Ovary (tissue), 3 donors: ENCODE results near the gene THSD4.

Experiments
- EP300 ChIP-seq: sonication (generic); formaldehyde crosslinking; IDR thresholded peaks from one replicate; pipeline ENCODE4 v1.6.1; 2017; ENCODE audit warnings: antibody characterized with exemption
- POLR2A ChIP-seq: fragments of 450-650 bp; IDR thresholded peaks from one replicate; pipeline ENCODE4 v1.6.1; 2017; ENCODE audit warnings: antibody characterized with exemption, mild to moderate bottlenecking, moderate library complexity
- TF ChIP-seq, protein P1 (sequence below), 3 donors: fragments of 450-650 bp in 2 of 3; fragments of 200-600 bp in 1 of 3; IDR thresholded peaks; one replicate each; pipeline versions ENCODE4 v1.5.1 to v1.8.0; 2016 to 2022; ENCODE audit warnings: antibody characterized with exemption in 3 of 3, mild to moderate bottlenecking in 1 of 3
- donor health status: DM: no; HTN: no; CAD: no.

DNA sequence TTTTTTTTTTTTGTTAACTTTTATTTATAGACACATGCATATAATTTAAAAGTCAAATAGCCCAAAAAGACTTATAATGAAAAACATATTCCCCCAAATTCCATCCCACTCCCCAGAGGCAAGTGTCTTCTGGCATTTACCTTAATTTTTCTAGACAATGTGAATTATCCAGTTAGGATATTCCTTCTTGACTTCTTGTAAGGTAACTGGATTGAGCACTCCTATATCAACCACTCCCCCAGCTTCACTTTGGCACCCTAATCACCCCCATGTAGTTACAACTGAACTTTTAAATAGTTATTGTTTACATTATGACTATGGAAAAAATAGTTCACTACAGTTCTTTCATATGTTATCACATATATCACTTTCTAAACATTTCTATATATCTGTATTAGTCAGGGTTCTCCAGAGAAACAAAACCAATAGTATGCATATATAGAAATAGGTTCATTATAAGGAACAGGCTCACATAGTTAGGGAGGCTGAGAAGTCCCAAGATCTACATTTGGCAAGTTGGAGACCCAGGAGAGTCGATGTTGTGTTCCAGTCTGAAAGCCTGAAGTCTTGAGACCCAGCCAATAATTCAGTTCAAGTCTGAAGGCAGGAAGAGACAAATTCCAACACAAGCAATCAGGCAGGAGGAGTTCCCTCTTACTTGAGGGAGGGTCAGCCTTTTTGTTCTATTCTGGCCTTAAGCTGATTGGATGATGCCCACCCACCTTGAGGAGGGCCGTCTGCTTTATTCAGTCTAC is 175.8 kb downstream of the THSD4 start:
- TF ChIP-seq, protein P1, sequence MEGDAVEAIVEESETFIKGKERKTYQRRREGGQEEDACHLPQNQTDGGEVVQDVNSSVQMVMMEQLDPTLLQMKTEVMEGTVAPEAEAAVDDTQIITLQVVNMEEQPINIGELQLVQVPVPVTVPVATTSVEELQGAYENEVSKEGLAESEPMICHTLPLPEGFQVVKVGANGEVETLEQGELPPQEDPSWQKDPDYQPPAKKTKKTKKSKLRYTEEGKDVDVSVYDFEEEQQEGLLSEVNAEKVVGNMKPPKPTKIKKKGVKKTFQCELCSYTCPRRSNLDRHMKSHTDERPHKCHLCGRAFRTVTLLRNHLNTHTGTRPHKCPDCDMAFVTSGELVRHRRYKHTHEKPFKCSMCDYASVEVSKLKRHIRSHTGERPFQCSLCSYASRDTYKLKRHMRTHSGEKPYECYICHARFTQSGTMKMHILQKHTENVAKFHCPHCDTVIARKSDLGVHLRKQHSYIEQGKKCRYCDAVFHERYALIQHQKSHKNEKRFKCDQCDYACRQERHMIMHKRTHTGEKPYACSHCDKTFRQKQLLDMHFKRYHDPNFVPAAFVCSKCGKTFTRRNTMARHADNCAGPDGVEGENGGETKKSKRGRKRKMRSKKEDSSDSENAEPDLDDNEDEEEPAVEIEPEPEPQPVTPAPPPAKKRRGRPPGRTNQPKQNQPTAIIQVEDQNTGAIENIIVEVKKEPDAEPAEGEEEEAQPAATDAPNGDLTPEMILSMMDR (IDR thresholded peaks at IDR 0.05): no peak
- no peak for TF ChIP-seq EP300
- no peak for TF ChIP-seq POLR2A
